ENCODE data around the gene ZC3H18. TPM values are rescaled to one million over a fixed set of nuclear protein-coding genes. Genes with fewer than 3 reads are reported as not detected.

Gene ZC3H18
- total RNA-seq, 2 donors from 2014 or later: 23.1 to 25.3 TPM

DNA sequence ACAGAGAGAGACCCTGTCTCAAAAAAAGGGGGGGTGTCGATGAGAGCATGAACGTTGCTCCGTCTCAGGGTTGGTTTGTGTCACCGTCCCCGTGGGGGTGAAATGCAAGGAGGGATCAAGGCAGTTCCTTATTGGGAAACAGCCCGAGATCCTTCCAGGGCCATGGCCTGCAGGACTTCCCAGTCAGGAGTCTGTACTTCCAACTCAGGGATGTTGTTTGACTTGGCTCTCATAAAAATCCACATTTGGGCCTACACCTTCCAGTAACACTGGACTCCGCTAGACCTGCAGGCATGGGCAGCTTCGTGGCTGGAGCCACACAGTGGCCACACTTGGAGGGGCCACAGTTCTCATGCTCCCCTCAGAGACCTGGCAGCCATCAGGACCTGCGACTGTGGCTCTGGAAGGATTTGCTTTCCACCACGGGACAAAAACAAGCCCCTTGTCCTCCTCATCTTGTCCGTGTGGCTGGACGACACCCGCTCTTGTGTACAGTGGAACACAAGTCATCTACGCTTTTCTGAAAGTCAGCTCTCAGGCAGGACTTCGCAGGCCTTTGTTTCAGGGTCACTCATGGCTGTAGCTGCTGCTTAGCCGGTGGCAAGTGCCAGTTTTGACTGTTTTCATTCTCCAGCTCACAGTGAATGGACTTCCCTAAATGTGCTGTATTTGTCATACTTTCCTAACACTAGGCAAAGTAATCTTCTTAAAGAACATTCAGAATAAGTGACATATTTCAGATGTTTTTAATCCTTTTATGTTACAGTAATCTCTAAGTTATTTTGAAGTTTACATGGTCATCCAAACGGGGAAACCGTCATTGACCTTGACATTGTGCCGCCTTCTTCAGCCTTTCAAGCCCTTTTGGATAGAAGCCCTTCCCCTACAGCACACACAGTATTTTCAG, 44.0 kb downstream of the ZC3H18 start:
- DNase-seq (no peak), ATAC-seq (no peak)
- intact Hi-C loops (cut with DNase I): no loop called here

DNA sequence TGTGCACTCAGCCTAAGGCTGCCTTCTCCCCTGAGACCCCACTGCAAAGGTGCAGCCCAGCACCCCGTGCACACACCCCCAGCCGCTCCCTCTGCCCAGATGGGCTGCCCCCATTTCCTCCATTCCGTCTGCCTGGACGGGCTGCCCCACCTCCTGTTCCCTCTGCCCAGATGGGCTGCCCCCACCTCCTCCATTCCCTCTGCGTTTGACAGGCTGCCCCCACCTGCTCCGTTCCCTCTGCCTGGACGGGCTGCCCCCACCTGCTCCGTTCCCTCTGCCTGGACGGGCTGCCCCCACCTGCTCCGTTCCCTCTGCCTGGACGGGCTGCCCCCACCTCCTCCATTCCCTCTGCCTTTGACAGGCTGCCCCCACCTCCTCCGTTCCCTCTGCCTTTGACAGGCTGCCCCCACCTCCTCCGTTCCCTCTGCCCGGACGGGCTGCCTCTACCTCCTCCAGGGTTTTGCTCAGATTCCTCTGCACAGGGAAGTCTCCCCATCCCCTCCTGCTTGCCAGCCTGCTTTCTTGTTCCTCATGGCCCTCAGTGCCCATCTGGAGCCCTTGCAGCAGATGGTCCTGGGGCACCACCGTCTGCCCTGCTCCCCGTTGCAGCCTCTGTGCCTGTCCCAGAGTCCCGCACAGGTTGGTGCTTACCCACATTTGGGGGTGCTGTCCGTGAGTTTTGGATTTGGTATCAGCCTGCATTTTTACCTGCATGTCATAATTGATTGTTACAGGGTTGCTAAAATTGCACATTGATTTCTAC, 44.8 kb downstream of the ZC3H18 start:
- no peak for ATAC-seq
- no peak for DNase-seq
- intact Hi-C loops (cut with DNase I): no loop called here

- DNase-seq (no peak), ATAC-seq (no peak)
- intact Hi-C loops (cut with DNase I): no loop called here
Measured at GRCh38 chr16:88616320-88616719, 46.1 kb downstream of the ZC3H18 start.

DNA sequence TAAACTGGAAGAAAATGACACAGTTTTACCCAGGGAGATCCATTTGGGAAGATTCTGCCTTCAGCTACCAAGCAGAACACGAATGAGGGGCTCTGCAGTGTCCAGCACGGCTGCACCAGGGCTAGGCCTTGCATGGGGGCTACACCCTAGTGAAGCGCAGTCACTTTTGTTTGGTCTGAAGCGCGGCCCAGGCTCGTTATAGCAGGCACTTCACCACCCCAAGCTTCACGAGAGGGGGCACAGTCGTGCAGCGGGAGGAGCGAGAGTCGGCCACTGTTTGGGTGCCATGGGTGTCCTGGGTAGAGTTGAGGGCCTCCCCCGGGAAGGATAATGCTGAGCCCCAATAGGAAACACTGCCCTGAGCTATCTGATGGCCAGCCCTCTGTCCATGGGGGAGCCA, 46.5 kb downstream of the ZC3H18 start:
- ATAC-seq (no peak), DNase-seq (no peak)
- intact Hi-C loops (cut with DNase I): no loop called here

GRCh38 chr16:88617268-88618031, 47.2 kb downstream of the ZC3H18 start:
- ATAC-seq (no peak), DNase-seq (no peak)
- intact Hi-C loops (cut with DNase I): no loop called here

DNA sequence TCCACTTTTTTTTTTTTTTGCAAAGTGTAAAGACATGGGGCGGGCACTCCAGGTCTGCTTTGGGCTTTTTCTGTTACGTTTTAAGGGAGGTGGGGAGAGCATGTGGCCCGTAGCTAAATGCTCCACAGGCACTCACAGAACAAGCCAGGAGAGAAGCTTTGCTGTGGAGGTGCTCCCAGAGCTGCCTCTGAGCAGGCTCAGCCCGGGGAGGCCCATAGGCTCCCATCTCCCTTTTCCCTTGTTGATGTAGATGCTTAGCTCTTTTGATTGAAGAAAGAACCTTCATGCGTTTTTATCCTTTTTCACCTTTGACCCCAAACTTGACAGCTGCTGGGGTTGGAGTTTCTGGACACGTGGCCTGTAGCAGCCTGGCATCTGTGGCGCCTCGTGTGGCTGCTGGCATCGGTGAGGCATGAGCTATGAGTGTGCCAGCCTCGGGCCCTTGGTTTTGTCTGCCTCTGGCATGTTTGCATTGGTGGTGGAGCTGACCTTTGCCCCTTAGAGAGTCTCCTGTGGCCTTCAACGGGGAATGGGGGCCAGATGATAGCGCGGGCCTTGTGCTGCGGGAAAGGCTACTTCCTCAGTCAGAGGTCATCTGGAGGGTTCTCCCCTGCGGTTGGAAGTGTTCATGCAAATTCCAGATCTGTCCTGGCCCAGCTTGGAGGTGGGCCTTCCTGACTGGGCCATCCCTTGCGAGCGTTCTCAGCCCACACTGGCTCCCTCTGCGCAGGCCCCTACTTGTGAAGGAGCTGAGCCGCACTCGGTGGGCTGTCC, 48.2 kb downstream of the ZC3H18 start:
- DNase-seq (no peak), ATAC-seq (peak; percentile 17 to 46)
- intact Hi-C loops (cut with DNase I): no loop called here

DNA sequence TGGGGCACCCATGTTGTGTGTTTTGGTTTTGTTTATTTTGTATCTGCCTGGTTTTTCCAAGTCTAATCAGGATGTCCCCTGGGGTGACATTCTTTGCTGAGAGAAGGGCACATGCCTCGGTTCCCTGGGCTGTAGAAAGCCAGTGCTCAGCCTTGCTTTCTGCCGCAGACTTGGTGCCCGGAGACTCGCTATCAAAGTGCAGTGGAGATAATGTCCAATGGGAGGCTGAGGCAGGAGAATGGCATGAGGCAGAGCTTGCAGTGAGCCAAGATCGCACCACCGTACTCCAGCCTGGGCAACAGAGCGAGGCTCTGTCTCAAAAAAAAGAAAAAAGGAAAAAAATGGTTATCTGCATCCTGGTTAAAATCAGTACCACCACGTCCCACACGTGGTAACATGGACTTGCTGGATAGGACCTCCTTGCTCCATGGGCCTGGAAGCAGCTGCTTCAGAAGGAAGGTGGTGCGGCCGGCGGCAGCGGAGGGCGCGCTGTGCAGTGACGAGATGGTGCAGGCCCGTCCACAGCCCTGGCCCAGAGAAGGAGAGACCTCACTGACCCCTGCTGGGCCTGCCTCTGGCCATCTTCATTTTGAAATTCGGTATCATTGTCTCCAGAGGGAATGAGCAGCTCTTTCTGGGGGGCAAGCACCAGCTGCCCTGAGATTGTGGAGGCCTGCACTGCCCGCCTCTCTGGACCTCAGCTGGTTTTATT, 48.9 kb downstream of the ZC3H18 start:
- DNase-seq (no peak), ATAC-seq (peak in 1 of 2 donors; percentile 24)
- intact Hi-C loops (cut with DNase I): no loop called here

DNA sequence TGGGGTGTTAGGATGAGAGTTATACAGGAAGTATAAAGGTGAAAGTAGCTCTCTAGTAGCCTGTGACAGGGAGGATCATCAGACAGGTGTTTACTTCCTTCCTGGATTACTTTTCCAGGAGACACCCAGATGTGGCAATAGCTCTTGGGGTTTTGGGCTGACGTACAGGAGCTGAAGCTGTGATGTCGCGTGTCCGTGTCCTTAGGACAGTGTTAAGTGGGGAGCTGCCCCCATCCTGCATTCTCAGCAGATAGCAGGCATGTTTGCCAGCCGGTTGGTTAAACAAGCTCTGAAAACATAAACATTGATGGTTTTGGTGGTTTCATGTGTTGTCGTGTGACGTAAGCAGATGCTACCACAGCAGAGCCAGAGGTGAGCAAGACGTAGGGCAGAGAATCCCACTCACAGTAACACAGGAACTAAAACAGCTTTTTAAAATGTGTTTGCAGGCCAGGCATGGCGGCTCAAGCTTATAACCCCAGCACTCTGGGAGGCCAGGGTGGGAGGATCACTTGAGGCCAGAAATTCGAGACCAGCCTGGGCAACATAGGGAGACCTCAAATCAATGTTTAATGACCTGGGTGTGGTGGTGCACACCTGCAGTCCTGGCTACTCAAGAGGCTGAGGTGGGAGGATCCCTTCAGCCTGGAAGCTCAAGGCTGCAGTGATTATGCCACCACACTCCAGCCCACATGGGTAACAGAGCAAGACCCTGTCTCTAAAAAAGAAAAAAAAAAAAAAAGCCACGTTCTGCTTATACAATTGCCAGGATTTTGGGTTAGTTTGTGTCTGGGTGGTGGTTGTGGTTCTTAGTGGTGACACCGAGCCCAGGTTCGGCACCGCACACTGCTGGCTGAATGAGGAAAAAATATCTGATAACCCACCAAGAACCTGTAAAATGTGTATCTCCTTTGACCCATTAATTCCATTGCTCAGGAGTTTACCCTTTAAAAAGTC, 49.9 kb downstream of the ZC3H18 start:
- intact Hi-C loops (cut with DNase I): no loop called here
- ATAC-seq (peak; percentile 4 to 32), DNase-seq (no peak)

GRCh38 chr16:88622125-88622524, 51.9 kb downstream of the ZC3H18 start:
- intact Hi-C loops (cut with DNase I): no loop called here
- ATAC-seq: no peak
- DNase-seq: no peak

- DNase-seq (no peak), ATAC-seq (no peak)
- intact Hi-C loops (cut with DNase I): no loop called here
Measured at GRCh38 chr16:88622866-88623265, 52.7 kb downstream of the ZC3H18 start.

GRCh38 chr16:88623858-88624257, 53.7 kb downstream of the ZC3H18 start:
- DNase-seq (no peak), ATAC-seq (no peak)
- intact Hi-C loops (cut with DNase I): no loop called here

GRCh38 chr16:88624481-88624880, 54.3 kb downstream of the ZC3H18 start:
- intact Hi-C loops (cut with DNase I): no loop called here
- ATAC-seq: no peak

GRCh38 chr16:88624977-88625576, 54.9 kb downstream of the ZC3H18 start:
- DNase-seq (no peak), ATAC-seq (no peak)
- intact Hi-C loops (cut with DNase I): no loop called here

More at GRCh38 chr16:88624481-88624880, 54.3 kb downstream of the ZC3H18 start:
- no peak for DNase-seq

DNA sequence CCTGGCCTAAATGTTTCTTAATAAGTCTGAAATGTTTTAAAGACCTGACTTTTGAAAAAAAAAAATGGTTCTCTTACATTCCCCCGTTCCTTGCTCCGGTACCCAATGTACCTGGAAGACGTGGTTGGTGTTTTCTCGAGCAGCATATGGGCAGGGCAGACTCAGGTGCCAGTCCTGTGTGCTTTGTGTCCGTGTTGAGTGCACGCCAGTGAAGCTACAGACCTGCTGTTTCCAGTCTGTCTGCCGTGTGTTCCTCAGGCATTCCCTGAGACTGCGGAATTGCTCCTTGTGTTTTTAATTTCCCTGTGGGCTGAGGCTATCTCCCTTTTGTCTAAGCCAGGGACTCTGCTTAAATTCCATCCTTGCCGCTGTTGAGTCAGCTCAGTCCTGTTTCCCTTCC, 56.4 kb downstream of the ZC3H18 start:
- DNase-seq: no peak
- ATAC-seq: no peak
- intact Hi-C loops (cut with DNase I): no loop called here

DNA sequence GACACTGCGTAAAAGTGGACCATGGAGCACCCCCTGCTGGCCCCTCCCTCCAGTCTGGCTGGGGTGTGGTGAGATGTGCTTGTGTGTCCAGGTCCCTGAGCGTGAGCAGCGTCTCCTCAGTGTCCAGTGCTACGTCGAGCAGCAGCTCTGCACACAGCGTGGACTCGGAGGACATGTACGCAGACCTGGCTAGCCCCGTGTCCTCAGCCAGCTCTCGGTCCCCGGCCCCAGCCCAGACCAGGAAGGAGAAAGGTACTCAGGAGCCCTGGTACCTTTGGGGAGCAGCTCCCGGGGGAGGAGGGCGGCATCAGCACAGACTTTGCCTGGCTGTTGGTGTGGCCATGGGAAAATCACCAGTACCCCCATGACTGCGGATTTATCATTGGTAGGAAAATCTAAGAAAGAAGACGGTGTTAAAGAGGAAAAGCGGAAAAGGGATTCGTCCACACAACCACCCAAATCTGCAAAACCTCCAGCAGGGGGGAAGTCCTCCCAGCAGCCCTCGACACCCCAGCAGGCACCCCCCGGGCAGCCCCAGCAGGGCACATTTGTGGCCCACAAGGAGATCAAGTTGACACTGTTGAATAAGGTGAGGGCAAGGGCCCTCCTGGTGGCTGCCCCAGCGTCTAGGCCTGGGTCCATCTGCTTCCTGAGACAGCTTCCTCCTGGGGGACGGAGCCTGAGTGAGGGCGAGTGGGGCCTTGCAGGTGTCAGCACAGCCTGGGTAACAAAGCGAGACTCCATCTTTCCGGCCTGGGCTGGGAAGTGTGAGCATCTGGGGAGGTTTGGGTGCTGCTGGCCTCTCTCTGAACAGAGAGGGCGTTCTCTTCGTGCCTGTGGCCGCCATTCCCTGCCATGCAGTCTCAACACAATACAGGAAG, 57.6 kb downstream of the ZC3H18 start:
- intact Hi-C loops (cut with DNase I): no loop called here
- ATAC-seq (peak in 1 of 2 donors; percentile 3), DNase-seq (no peak)

DNA sequence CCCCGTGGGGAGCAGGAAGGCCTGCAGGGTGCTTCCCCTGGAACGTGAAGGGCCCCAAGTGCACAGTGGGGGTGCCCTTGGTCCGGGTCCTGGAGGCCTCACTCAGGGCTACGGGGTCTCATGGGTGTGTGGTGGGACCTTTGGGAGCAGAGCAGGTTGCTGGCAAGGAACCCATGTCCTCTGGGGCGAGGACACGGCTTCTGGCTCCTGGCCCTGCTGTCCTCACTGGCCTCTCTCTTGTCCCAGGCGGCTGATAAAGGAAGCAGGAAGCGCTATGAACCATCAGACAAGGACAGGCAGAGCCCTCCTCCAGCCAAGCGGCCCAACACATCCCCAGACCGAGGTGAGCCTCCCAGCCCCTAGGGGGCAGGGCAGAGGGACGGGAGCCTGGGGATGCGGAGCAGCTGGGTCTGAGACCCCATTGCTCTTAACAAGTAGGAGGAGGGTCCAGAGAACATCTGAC, 58.3 kb downstream of the ZC3H18 start:
- intact Hi-C loops (cut with DNase I): no loop called here
- ATAC-seq (peak; percentile 74 to 86), DNase-seq (peak; percentile 58)

Measured in left cardiac atrium (tissue), 4 donors.